ENCODE results near the gene ADAMTS15. TPM values are rescaled to one million over a fixed set of nuclear protein-coding genes. Genes with fewer than 3 reads are reported as not detected.

The ADAMTS15 gene
- total RNA-seq, 4 donors from 2014 or later, result 2.5 to 11.1 (median 5.1) TPM

- intact Hi-C loops (cut with DNase I; ENCODE audit: low total_unique reads), result loop anchor here (5.0 kb wide), 1 partner anchor 214 kb away; no protein-coding TSS in a partner anchor
- WGBS, 2 donors, result 29 to 54% methylated on average over 5 of the region's 5 CpGs
Measured at GRCh38 chr11:130426223-130426836, 22.1 kb upstream of the ADAMTS15 start.

GRCh38 chr11:130426837-130427341 lies 21.6 kb upstream of the ADAMTS15 start:
- 25 to 39% methylated on average over 18 of the region's 18 CpGs for WGBS, 2 donors
- no peak overlapping the region for H3K4me3 ChIP-seq (ENCODE audit: low read depth, poor library complexity, severe bottlenecking)
- DNase-seq (ENCODE audit: low spot score in 2 of 2), result no peak
- intact Hi-C loops (cut with DNase I; ENCODE audit: low total_unique reads), result loop anchor here (5.0 kb wide), 1 partner anchor 215 kb away; no protein-coding TSS in a partner anchor
- TF ChIP-seq POLR2A (IDR thresholded peaks at IDR 0.05) (no peak), CTCF (IDR thresholded peaks at IDR 0.05) (no peak)

More at GRCh38 chr11:130426223-130426836, 22.1 kb upstream of the ADAMTS15 start:
- DNase-seq (ENCODE audit: low spot score in 2 of 2), result no peak
- TF ChIP-seq POLR2A (IDR thresholded peaks at IDR 0.05), result no peak
- TF ChIP-seq CTCF (IDR thresholded peaks at IDR 0.05), result no peak
- H3K4me3 ChIP-seq (ENCODE audit: low read depth, poor library complexity, severe bottlenecking), result no peak overlapping the region

- no peak for DNase-seq (ENCODE audit: low spot score in 2 of 2)
- WGBS, 2 donors, result 0 to 1% methylated on average over 36 to 38 of the region's 84 CpGs
- intact Hi-C loops (cut with DNase I; ENCODE audit: low total_unique reads), result loop anchor here (5.0 kb wide), 1 partner anchor 215 kb away; no protein-coding TSS in a partner anchor
Measured at GRCh38 chr11:130427581-130428315, 20.7 kb upstream of the ADAMTS15 start.

GRCh38 chr11:130428316-130429119 lies 19.9 kb upstream of the ADAMTS15 start, which contains the start of gene ADAMTS8:
Gene ADAMTS8, minus strand, starts transcription at chr11:130428609. Its CDS starts 323 bp downstream, at chr11:130428286.
- WGBS, 2 donors, result 6 to 10% methylated on average over 41 to 57 of the region's 64 CpGs
- H3K4me3 ChIP-seq (ENCODE audit: low read depth, poor library complexity, severe bottlenecking), result no peak within 1 kb of the TSS
- TF ChIP-seq CTCF (IDR thresholded peaks at IDR 0.05) (no peak), POLR2A (IDR thresholded peaks at IDR 0.05) (no peak)

More at GRCh38 chr11:130427581-130428315, 20.7 kb upstream of the ADAMTS15 start:
- TF ChIP-seq CTCF (IDR thresholded peaks at IDR 0.05) (no peak), POLR2A (IDR thresholded peaks at IDR 0.05) (no peak)
- no peak overlapping the region for H3K4me3 ChIP-seq (ENCODE audit: low read depth, poor library complexity, severe bottlenecking)

GRCh38 chr11:130429120-130429681 lies 19.2 kb upstream of the ADAMTS15 start:
- intact Hi-C loops (cut with DNase I; ENCODE audit: low total_unique reads), result loop anchor here (5.0 kb wide), 1 partner anchor 217 kb away; no protein-coding TSS in a partner anchor
- TF ChIP-seq POLR2A (IDR thresholded peaks at IDR 0.05) (no peak), CTCF (IDR thresholded peaks at IDR 0.05) (no peak)
- no peak overlapping the region for H3K4me3 ChIP-seq (ENCODE audit: low read depth, poor library complexity, severe bottlenecking)
- no peak for DNase-seq (ENCODE audit: low spot score in 2 of 2)
- 95 to 96% methylated on average over 2 of the region's 2 CpGs for WGBS, 2 donors

More at GRCh38 chr11:130428316-130429119, 19.9 kb upstream of the ADAMTS15 start, which contains the start of gene ADAMTS8:
- DNase-seq (ENCODE audit: low spot score in 2 of 2), result no peak
- intact Hi-C loops (cut with DNase I; ENCODE audit: low total_unique reads), result loop anchor here (5.0 kb wide), 1 partner anchor 216 kb away; no protein-coding TSS in a partner anchor

Measured in lower leg skin (tissue), 4 donors.